Measurements from ENCODE around the gene DCN.

DNA sequence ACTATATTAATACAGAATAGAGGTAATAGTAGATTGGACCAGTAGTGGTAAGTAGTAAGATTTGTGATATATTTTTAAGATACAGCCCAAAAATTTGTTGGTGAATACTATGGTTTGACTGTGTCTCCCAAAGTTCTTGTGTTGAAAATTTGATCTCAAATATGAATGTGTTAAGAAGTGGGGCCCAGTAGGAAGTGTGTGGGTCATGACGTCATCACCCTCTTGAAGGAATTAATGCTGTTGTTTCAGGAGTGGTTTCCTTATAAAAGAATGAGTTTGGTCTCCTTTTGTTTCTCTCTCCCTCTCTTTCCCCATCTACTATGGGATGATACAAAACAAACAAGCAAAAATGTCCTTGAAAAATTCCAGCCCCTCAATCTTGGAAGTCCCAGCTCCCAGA, 87.7 kb downstream of the DCN start:
- TF ChIP-seq, protein P1, sequence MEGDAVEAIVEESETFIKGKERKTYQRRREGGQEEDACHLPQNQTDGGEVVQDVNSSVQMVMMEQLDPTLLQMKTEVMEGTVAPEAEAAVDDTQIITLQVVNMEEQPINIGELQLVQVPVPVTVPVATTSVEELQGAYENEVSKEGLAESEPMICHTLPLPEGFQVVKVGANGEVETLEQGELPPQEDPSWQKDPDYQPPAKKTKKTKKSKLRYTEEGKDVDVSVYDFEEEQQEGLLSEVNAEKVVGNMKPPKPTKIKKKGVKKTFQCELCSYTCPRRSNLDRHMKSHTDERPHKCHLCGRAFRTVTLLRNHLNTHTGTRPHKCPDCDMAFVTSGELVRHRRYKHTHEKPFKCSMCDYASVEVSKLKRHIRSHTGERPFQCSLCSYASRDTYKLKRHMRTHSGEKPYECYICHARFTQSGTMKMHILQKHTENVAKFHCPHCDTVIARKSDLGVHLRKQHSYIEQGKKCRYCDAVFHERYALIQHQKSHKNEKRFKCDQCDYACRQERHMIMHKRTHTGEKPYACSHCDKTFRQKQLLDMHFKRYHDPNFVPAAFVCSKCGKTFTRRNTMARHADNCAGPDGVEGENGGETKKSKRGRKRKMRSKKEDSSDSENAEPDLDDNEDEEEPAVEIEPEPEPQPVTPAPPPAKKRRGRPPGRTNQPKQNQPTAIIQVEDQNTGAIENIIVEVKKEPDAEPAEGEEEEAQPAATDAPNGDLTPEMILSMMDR (conservative IDR thresholded peaks at IDR 0.05; ENCODE audit: low read length) = no peak
- no peak for TF ChIP-seq EZH2phosphoT487 (IDR thresholded peaks at IDR 0.05; ENCODE audit: borderline replicate concordance, low read depth, low read length)

Measured in OCI-LY7 (cell line).